DMS 273 treated with DMSO at 0.1 percent for 48 hours (cell line): ENCODE data around the gene GLA.

Source experiments
- DNase-seq: peaks from one replicate; lab custom pipeline; 2025; lab: John Stamatoyannopoulos, UW

GLA gene

GRCh38 chrX:101407748-101408531 lies at the start of gene GLA, which contains the start of gene HNRNPH2:
Gene GLA (minus strand): TSS chrX:101407925. CDS start chrX:101407903, 22 bp downstream.
Gene HNRNPH2 (plus strand): TSS chrX:101408222. CDS start chrX:101411989, 3,767 bp downstream.
- DNase-seq = peak; percentile 96

GRCh38 chrX:101452056-101452455 lies 44.3 kb upstream of the GLA start:
- no peak for DNase-seq

GRCh38 chrX:101450961-101451360 lies 43.2 kb upstream of the GLA start:
- no peak for DNase-seq

- no peak for DNase-seq
Measured at GRCh38 chrX:101450085-101450484, 42.4 kb upstream of the GLA start.

- no peak for DNase-seq
Measured at GRCh38 chrX:101449279-101449678, 41.6 kb upstream of the GLA start.

GRCh38 chrX:101442085-101442484 lies 34.4 kb upstream of the GLA start:
- DNase-seq = no peak

GRCh38 chrX:101430457-101431078 lies 22.8 kb upstream of the GLA start:
- DNase-seq = no peak

- DNase-seq = no peak
Measured at GRCh38 chrX:101429934-101430333, 22.2 kb upstream of the GLA start.

GRCh38 chrX:101427954-101428353 lies 20.2 kb upstream of the GLA start:
- DNase-seq = no peak

- no peak for DNase-seq
Measured at GRCh38 chrX:101419489-101419888, 11.8 kb upstream of the GLA start.

- DNase-seq = no peak
Measured at GRCh38 chrX:101417981-101418841, 10.5 kb upstream of the GLA start.

GRCh38 chrX:101417190-101417589 lies 9.5 kb upstream of the GLA start:
- no peak for DNase-seq

- DNase-seq = no peak
Measured at GRCh38 chrX:101416691-101417090, 9.0 kb upstream of the GLA start.

- no peak for DNase-seq
Measured at GRCh38 chrX:101415180-101416145, 7.7 kb upstream of the GLA start.

GRCh38 chrX:101411984-101412383 lies 4.3 kb upstream of the GLA start:
- no peak for DNase-seq

GRCh38 chrX:101410461-101410860 lies 2.7 kb upstream of the GLA start:
- DNase-seq = no peak

- DNase-seq = no peak
Measured at GRCh38 chrX:101409043-101409442, 1.3 kb upstream of the GLA start.

GRCh38 chrX:101408532-101408841 lies 762 bp upstream of the GLA start:
- DNase-seq = no peak

GRCh38 chrX:101407167-101407747 lies 468 bp downstream of the GLA start:
- DNase-seq = no peak

GRCh38 chrX:101399825-101400224 lies 7.9 kb downstream of the GLA start:
- no peak for DNase-seq

GRCh38 chrX:101398694-101399093 lies 9.0 kb downstream of the GLA start:
- DNase-seq = no peak
